Hepatocyte (in vitro differentiated cells): ENCODE results near the gene TSPEAR.

Experiments used
- CTCF ChIP-seq: fragments of 200-600 bp; sonication (generic); IDR thresholded peaks from 2 replicates; pipeline ENCODE4 v1.5.1; 2016; ENCODE audit warnings: antibody characterized with exemption, mild to moderate bottlenecking; ENCODE audit not compliant: poor library complexity
- EZH2 ChIP-seq: fragments of 200-600 bp; sonication (generic); IDR thresholded peaks from 2 replicates; pipeline ENCODE4 v1.6.1; 2016; ENCODE audit warnings: antibody characterized with exemption, mild to moderate bottlenecking, borderline replicate concordance

GRCh38 chr21:44458971-44459711 is 252.2 kb downstream of the TSPEAR start:
- TF ChIP-seq EZH2: no peak
- no peak for TF ChIP-seq CTCF
